ENCODE measurements around the gene RIMBP2. TPM values are rescaled to one million over a fixed set of nuclear protein-coding genes. Genes with fewer than 3 reads are reported as not detected.

The RIMBP2 gene
- polyA plus RNA-seq, 1 donor (not counting 4 experiments of a cell fraction or from before 2014, with no cell fraction given): 0.16 TPM

- Histone ChIP-seq H3K27ac (ENCODE audit: control insufficient read depth, insufficient read depth, low read length) (no peak overlapping the region), H3K9me3 (ENCODE audit: control insufficient read depth, low read depth, low read length) (peaks cover 7% of the 10 kb centered on the region), H3K79me2 (ENCODE audit: control insufficient read depth, insufficient read depth, low read length) (no peaks in the 10 kb centered on the region), H3K36me3 (ENCODE audit: control insufficient read depth in 2 of 2, extremely low read depth in 1 of 2, insufficient read depth in 2 of 2, low read length in 2 of 2) (no peaks in the 10 kb centered on the region), H2AFZ (ENCODE audit: control insufficient read depth, low read length) (no peak overlapping the region), H4K20me1 (ENCODE audit: control insufficient read depth, extremely low read depth, insufficient read depth, low read length) (no peaks in the 10 kb centered on the region), H3K4me1 (ENCODE audit: control insufficient read depth, extremely low read depth, insufficient read depth, low read length) (no peaks in the 10 kb centered on the region), H3K9ac (ENCODE audit: control insufficient read depth, extremely low read depth, insufficient read depth, low read length) (no peak overlapping the region), H3K27me3 (ENCODE audit: control insufficient read depth, extremely low read depth, insufficient read depth, low read length) (no peaks in the 10 kb centered on the region), H3K9me1 (ENCODE audit: control insufficient read depth, extremely low read depth, insufficient read depth, low read length) (no peaks in the 10 kb centered on the region), H3K4me2 (ENCODE audit: control insufficient read depth, extremely low read depth, insufficient read depth, low read depth, low read length) (no peak overlapping the region), H3K4me3 (ENCODE audit: control insufficient read depth in 2 of 3, extremely low read depth in 1 of 3, insufficient read depth in 2 of 3, low read depth in 1 of 3, low read length in 3 of 3) (no peak overlapping the region)
- FAIRE-seq (no peak), DNase-seq (ENCODE audit: low read depth, low spot score) (no peak)
- TF ChIP-seq CTCF (optimal IDR thresholded peaks at IDR 0.05 in 1 of 3, IDR thresholded peaks at IDR 0.05 in 1 of 3, conservative IDR thresholded peaks at IDR 0.05 in 1 of 3; ENCODE audit: extremely low read depth in 1 of 3, insufficient read depth in 2 of 3, low read length in 3 of 3) (no peak), EZH2 (IDR thresholded peaks at IDR 0.05; ENCODE audit: low read length) (no peak)
- dilution Hi-C loops (cut with MboI; ENCODE audit: extremely low pct_ligation_motif_present, low sequenced_read_pairs): no loop called here
Observed at GRCh38 chr12:130462558-130463274, 253.4 kb downstream of the RIMBP2 start.

- H4K20me1 ChIP-seq (ENCODE audit: control insufficient read depth, extremely low read depth, insufficient read depth, low read length): no peaks in the 10 kb centered on the region
- no peaks in the 10 kb centered on the region for H3K9me1 ChIP-seq (ENCODE audit: control insufficient read depth, extremely low read depth, insufficient read depth, low read length)
- H3K79me2 ChIP-seq (ENCODE audit: control insufficient read depth, insufficient read depth, low read length): no peaks in the 10 kb centered on the region
- no peak overlapping the region for H2AFZ ChIP-seq (ENCODE audit: control insufficient read depth, low read length)
- no peak overlapping the region for H3K27ac ChIP-seq (ENCODE audit: control insufficient read depth, insufficient read depth, low read length)
- H3K4me1 ChIP-seq (ENCODE audit: control insufficient read depth, extremely low read depth, insufficient read depth, low read length): no peaks in the 10 kb centered on the region
- no peak for TF ChIP-seq EZH2 (IDR thresholded peaks at IDR 0.05; ENCODE audit: low read length)
- no peak for TF ChIP-seq CTCF (optimal IDR thresholded peaks at IDR 0.05 in 1 of 3, IDR thresholded peaks at IDR 0.05 in 1 of 3, conservative IDR thresholded peaks at IDR 0.05 in 1 of 3; ENCODE audit: extremely low read depth in 1 of 3, insufficient read depth in 2 of 3, low read length in 3 of 3)
- H3K4me3 ChIP-seq (ENCODE audit: control insufficient read depth in 2 of 3, extremely low read depth in 1 of 3, insufficient read depth in 2 of 3, low read depth in 1 of 3, low read length in 3 of 3): no peak overlapping the region
- dilution Hi-C loops (cut with MboI; ENCODE audit: extremely low pct_ligation_motif_present, low sequenced_read_pairs): no loop called here
- no peak overlapping the region for H3K4me2 ChIP-seq (ENCODE audit: control insufficient read depth, extremely low read depth, insufficient read depth, low read depth, low read length)
- no peaks in the 10 kb centered on the region for H3K27me3 ChIP-seq (ENCODE audit: control insufficient read depth, extremely low read depth, insufficient read depth, low read length)
- FAIRE-seq (no peak), DNase-seq (ENCODE audit: low read depth, low spot score) (no peak)
- H3K36me3 ChIP-seq (ENCODE audit: control insufficient read depth in 2 of 2, extremely low read depth in 1 of 2, insufficient read depth in 2 of 2, low read length in 2 of 2): no peaks in the 10 kb centered on the region
- H3K9ac ChIP-seq (ENCODE audit: control insufficient read depth, extremely low read depth, insufficient read depth, low read length): no peak overlapping the region
- peaks cover 5% of the 10 kb centered on the region for H3K9me3 ChIP-seq (ENCODE audit: control insufficient read depth, low read depth, low read length)
Observed at GRCh38 chr12:130461839-130462557, 254.1 kb downstream of the RIMBP2 start.
